PC-9 (cell line): ENCODE data around the gene GSN. TPM values are rescaled to one million over a fixed set of nuclear protein-coding genes. Genes with fewer than 3 reads are reported as not detected.

Experiments
- BruUV-seq: library from RNA; stranded (reverse); fragments of 400-500 nt; replicated peaks from 2 replicates; lab custom pipeline; 2021; lab: Mats Ljungman, UMichigan
- CTCF ChIA-PET: fragments of 300-600 bp; sonication (Branson Sonifier 250); formaldehyde crosslinking; loops from one replicate; lab custom pipeline; 2022; ENCODE audit warnings: antibody characterized with exemption; lab: Charles Lee
- POLR2A ChIA-PET: fragments of 300-600 bp; sonication (Branson Sonifier 250); formaldehyde crosslinking; loops from one replicate; lab custom pipeline; 2022; ENCODE audit warnings: antibody characterized with exemption; ENCODE audit not compliant: unreplicated experiment; lab: Charles Lee
- DNase-seq, 2 experiments: peaks; one replicate each; pipeline versions ENCODE4 v3.0.0 to v3.0.0-alpha.2; 2015 to 2022; ENCODE audit warnings: mixed read lengths in 1 of 2
- H2AFZ ChIP-seq: fragments of 200-600 bp; sonication (generic); 2 replicates; pipeline ENCODE4 v1.8.1; 2017; ENCODE audit warnings: antibody characterized with exemption
- H3F3A ChIP-seq: fragments of 200-600 bp; sonication (generic); 2 replicates; pipeline ENCODE4 v1.8.1; 2017; ENCODE audit warnings: antibody characterized with exemption, mild to moderate bottlenecking, low read depth; ENCODE audit not compliant: insufficient read depth
- H3K27ac ChIP-seq: fragments of 200-600 bp; sonication (generic); 2 replicates; pipeline ENCODE4 v1.6.1; 2016; ENCODE audit warnings: mixed run types
- H3K27me3 ChIP-seq: fragments of 200-600 bp; sonication (generic); 2 replicates; pipeline ENCODE4 v1.6.1; 2016; ENCODE audit warnings: low read depth, mixed run types; ENCODE audit not compliant: insufficient read depth
- H3K36me3 ChIP-seq: fragments of 200-600 bp; sonication (generic); 2 replicates; pipeline ENCODE4 v1.6.1; 2016; ENCODE audit warnings: low read depth, mixed run types
- H3K4me1 ChIP-seq: fragments of 200-600 bp; sonication (generic); replicated peaks from 2 replicates; pipeline ENCODE4 v1.6.1; 2016; ENCODE audit warnings: mixed run types; ENCODE audit not compliant: insufficient read depth
- H3K4me2 ChIP-seq: fragments of 200-600 bp; sonication (generic); 2 replicates; pipeline ENCODE4 v1.6.1; 2017; ENCODE audit warnings: mixed run types
- H3K4me3 ChIP-seq: fragments of 200-600 bp; sonication (generic); 2 replicates; pipeline ENCODE4 v1.6.1; 2016; ENCODE audit warnings: mixed run types
- H3K79me2 ChIP-seq: fragments of 200-600 bp; sonication (generic); 2 replicates; pipeline ENCODE4 v1.6.1; 2017; ENCODE audit warnings: low read depth, mixed run types
- H3K9me2 ChIP-seq: fragments of 200-600 bp; sonication (generic); 2 replicates; pipeline ENCODE4 v1.8.1; 2017; ENCODE audit warnings: mild to moderate bottlenecking; ENCODE audit not compliant: insufficient read depth
- H3K9me3 ChIP-seq: fragments of 200-600 bp; sonication (generic); 2 replicates; pipeline ENCODE4 v1.8.1; 2016; ENCODE audit warnings: low read depth; ENCODE audit not compliant: insufficient read depth
- H4K20me1 ChIP-seq: fragments of 200-600 bp; sonication (generic); 2 replicates; pipeline ENCODE4 v1.8.1; 2017; ENCODE audit not compliant: insufficient read depth
- CTCF ChIP-seq: fragments of 200-600 bp; sonication (generic); conservative IDR thresholded peaks from 2 replicates; pipeline ENCODE4 v1.6.1; 2017; ENCODE audit warnings: mixed run types, antibody characterized with exemption, mild to moderate bottlenecking, moderate library complexity
- EZH2 ChIP-seq: fragments of 200-600 bp; sonication (generic); IDR thresholded peaks from 2 replicates; pipeline ENCODE4 v1.8.0; 2017; ENCODE audit warnings: antibody characterized with exemption, low read depth
- intact Hi-C: fragments of 100-400 bp; cut with micrococcal nuclease; formaldehyde crosslinking; loops from one replicate; pipeline ENCODE4 v1.10.0; 2022; ENCODE audit not compliant: unreplicated experiment
- total RNA-seq: library from RNA; stranded (reverse); gene quantifications from 2 replicates; pipeline ENCODE4 v1.2.3, GENCODE V29; 2021

The GSN gene
- total RNA-seq, 1 experiment from 2014 or later = 135 TPM

- BruUV-seq = no TSS peak
- Histone ChIP-seq H3K4me1 (peaks cover 83% of the 10 kb centered on the region), H3K27me3 (no peaks in the 10 kb centered on the region), H3K9me2 (no peaks in the 10 kb centered on the region), H3K79me2 (no peaks in the 10 kb centered on the region), H3K4me3 (no peak overlapping the region), H4K20me1 (no peaks in the 10 kb centered on the region), H3K36me3 (no peaks in the 10 kb centered on the region), H3F3A (peaks cover 62% of the 10 kb centered on the region), H3K9me3 (no peaks in the 10 kb centered on the region), H3K4me2 (no peak overlapping the region), H2AFZ (no peak overlapping the region), H3K27ac (no peak overlapping the region)
- no peak for TF ChIP-seq CTCF
- TF ChIP-seq EZH2 = no peak
- ChIA-PET CTCF (no interaction called here), POLR2A (no interaction called here)
- DNase-seq = peak in 1 of 2 experiments; percentile 18
- intact Hi-C loops = loop anchor here (5.0 to 10.0 kb wide), 4 partner anchors 88 to 549 kb away; partner anchors contain the start of genes CNTRL and STOM
Observed at GRCh38 chr9:121283856-121284732, 16.1 kb downstream of the GSN start.

GRCh38 chr9:121284733-121285451 is 16.9 kb downstream of the GSN start:
- TF ChIP-seq CTCF (no peak), EZH2 (no peak)
- H3K27ac ChIP-seq = no peak overlapping the region
- H4K20me1 ChIP-seq = no peaks in the 10 kb centered on the region
- no peaks in the 10 kb centered on the region for H3K36me3 ChIP-seq
- H2AFZ ChIP-seq = no peak overlapping the region
- DNase-seq = peak in 1 of 2 experiments; percentile 24
- intact Hi-C loops = loop anchor here (5.0 to 10.0 kb wide), 4 partner anchors 87 to 550 kb away; partner anchors contain the start of genes CNTRL and STOM
- ChIA-PET CTCF (no interaction called here), POLR2A (no interaction called here)
- H3K4me3 ChIP-seq = no peak overlapping the region
- H3K79me2 ChIP-seq = no peaks in the 10 kb centered on the region
- no peaks in the 10 kb centered on the region for H3K27me3 ChIP-seq
- peaks cover 61% of the 10 kb centered on the region for H3F3A ChIP-seq
- no peaks in the 10 kb centered on the region for H3K9me3 ChIP-seq
- no peak overlapping the region for H3K4me2 ChIP-seq
- no peaks in the 10 kb centered on the region for H3K9me2 ChIP-seq
- peaks cover 82% of the 10 kb centered on the region for H3K4me1 ChIP-seq
- no TSS peak for BruUV-seq
